H9 (cell line): ENCODE measurements around the gene CDH13. TPM values are rescaled to one million over a fixed set of nuclear protein-coding genes. Genes with fewer than 3 reads are reported as not detected.

Experiments
- DNase-seq: peaks from one replicate; pipeline ENCODE4 v3.0.0-alpha.2; 2017
- H2AFZ ChIP-seq: one replicate; pipeline ENCODE4 v1.6.1; 2013; ENCODE audit warnings: mild to moderate bottlenecking, low read length, control low read depth, moderate library complexity
- H2AK5ac ChIP-seq: 2 replicates; pipeline ENCODE4 v1.6.1; 2013; ENCODE audit warnings: low read length, control low read depth, mixed read lengths; ENCODE audit not compliant: insufficient read length
- H2BK120ac ChIP-seq: one replicate; pipeline ENCODE4 v1.6.1; 2013; ENCODE audit warnings: low read depth, mild to moderate bottlenecking, low read length, control low read depth, inconsistent platforms; ENCODE audit not compliant: poor library complexity, severe bottlenecking
- H2BK12ac ChIP-seq: 2 replicates; pipeline ENCODE4 v1.6.1; 2013; ENCODE audit warnings: low read length, control low read depth, mixed read lengths, low read depth; ENCODE audit not compliant: insufficient read length
- H2BK15ac ChIP-seq: 2 replicates; pipeline ENCODE4 v1.6.1; 2013; ENCODE audit warnings: low read depth, low read length, control low read depth
- H2BK20ac ChIP-seq: one replicate; pipeline ENCODE4 v1.6.1; 2013; ENCODE audit warnings: low read depth, mild to moderate bottlenecking, low read length, control low read depth, inconsistent platforms; ENCODE audit not compliant: poor library complexity, severe bottlenecking
- H2BK5ac ChIP-seq: 2 replicates; pipeline ENCODE4 v1.6.1; 2013; ENCODE audit warnings: low read length, control low read depth, mixed read lengths; ENCODE audit not compliant: insufficient read length
- H3K14ac ChIP-seq: 2 replicates; pipeline ENCODE4 v1.6.1; 2013; ENCODE audit warnings: low read length, control low read depth; ENCODE audit not compliant: insufficient read depth
- H3K18ac ChIP-seq: 2 replicates; pipeline ENCODE4 v1.6.1; 2013; ENCODE audit warnings: low read depth, mild to moderate bottlenecking, mixed read lengths, low read length, control low read depth; ENCODE audit not compliant: insufficient read length
- H3K23ac ChIP-seq: 2 replicates; pipeline ENCODE4 v1.6.1; 2013; ENCODE audit warnings: low read length, control low read depth, mixed read lengths, low read depth; ENCODE audit not compliant: insufficient read length
- H3K23me2 ChIP-seq: 2 replicates; pipeline ENCODE4 v1.6.1; 2013; ENCODE audit warnings: low read depth, mild to moderate bottlenecking, mixed read lengths, low read length, control low read depth; ENCODE audit not compliant: insufficient read length, poor library complexity, severe bottlenecking
- H3K27ac ChIP-seq: 2 replicates; pipeline ENCODE4 v1.5.1; 2013; ENCODE audit warnings: low read length, control low read depth, mixed read lengths, low read depth; ENCODE audit not compliant: insufficient read length
- H3K27me3 ChIP-seq: 2 replicates; pipeline ENCODE4 v1.6.1; 2013; ENCODE audit warnings: low read length, control low read depth, inconsistent platforms; ENCODE audit not compliant: insufficient read depth
- H3K4ac ChIP-seq: 2 replicates; pipeline ENCODE4 v1.6.1; 2013; ENCODE audit warnings: low read depth, mild to moderate bottlenecking, control low read depth, inconsistent platforms, low read length, moderate library complexity
- H3K4me1 ChIP-seq: 2 replicates; pipeline ENCODE4 v1.6.1; 2013; ENCODE audit warnings: low read length, control low read depth, inconsistent platforms; ENCODE audit not compliant: insufficient read depth
- H3K4me2 ChIP-seq: 2 replicates; pipeline ENCODE4 v1.6.1; 2013; ENCODE audit warnings: low read length, control low read depth, mixed read lengths; ENCODE audit not compliant: insufficient read length, insufficient read depth
- H3K56ac ChIP-seq: 2 replicates; pipeline ENCODE4 v1.6.1; 2013; ENCODE audit warnings: low read depth, mild to moderate bottlenecking, mixed read lengths, low read length, control low read depth; ENCODE audit not compliant: insufficient read length
- H3K79me1 ChIP-seq: 2 replicates; pipeline ENCODE4 v1.6.1; 2013; ENCODE audit warnings: low read depth, mild to moderate bottlenecking, moderate library complexity, low read length, control low read depth, inconsistent platforms; ENCODE audit not compliant: insufficient read depth, poor library complexity, severe bottlenecking
- H3K79me2 ChIP-seq: 2 replicates; pipeline ENCODE4 v1.6.1; 2013; ENCODE audit warnings: low read length, control low read depth, inconsistent platforms; ENCODE audit not compliant: insufficient read depth
- H3K9ac ChIP-seq: 2 replicates; pipeline ENCODE4 v1.6.1; 2013; ENCODE audit warnings: low read length, control low read depth, mixed read lengths; ENCODE audit not compliant: insufficient read length; ENCODE audit errors: extremely low read depth
- H3K9me3 ChIP-seq: one replicate; pipeline ENCODE4 v1.6.1; 2013; ENCODE audit warnings: low read depth, low read length, inconsistent platforms; ENCODE audit not compliant: control insufficient read depth
- H3T11ph ChIP-seq: one replicate; pipeline ENCODE4 v1.6.1; 2013; ENCODE audit warnings: mild to moderate bottlenecking, low read length, control low read depth, inconsistent platforms
- H4K20me1 ChIP-seq: one replicate; pipeline ENCODE4 v1.6.1; 2013; ENCODE audit not compliant: control insufficient read depth, insufficient read length, insufficient read depth
- H4K5ac ChIP-seq: 2 replicates; pipeline ENCODE4 v1.6.1; 2013; ENCODE audit warnings: low read depth, mild to moderate bottlenecking, mixed read lengths, low read length, control low read depth; ENCODE audit not compliant: insufficient read length
- H4K8ac ChIP-seq: replicated peaks from 2 replicates; pipeline ENCODE4 v1.6.1; 2013; ENCODE audit warnings: low read length, control low read depth, mixed read lengths, low read depth; ENCODE audit not compliant: insufficient read length
- H4K91ac ChIP-seq: 2 replicates; pipeline ENCODE4 v1.6.1; 2013; ENCODE audit warnings: low read depth, mild to moderate bottlenecking, moderate library complexity, mixed read lengths, low read length, control low read depth; ENCODE audit not compliant: insufficient read length
- H3K27ac Mint-ChIP-seq, 3 experiments: 2 replicates in 2 of 3; 3 replicates in 1 of 3; pipeline ENCODE4 v1.8.0; 2020 to 2021; ENCODE audit warnings: mixed read lengths in 3 of 3, mild to moderate bottlenecking in 1 of 3, moderate library complexity in 1 of 3
- H3K27me3 Mint-ChIP-seq: 2 replicates; pipeline ENCODE4 v1.8.0; 2021; ENCODE audit warnings: low read depth, mild to moderate bottlenecking, moderate library complexity, mixed read lengths
- H3K36me3 Mint-ChIP-seq, 3 experiments: 2 replicates in 2 of 3; 3 replicates in 1 of 3; pipeline ENCODE4 v1.8.0; 2020 to 2021; ENCODE audit warnings: low read depth in 3 of 3, mixed read lengths in 3 of 3; ENCODE audit not compliant: insufficient read depth in 1 of 3
- H3K4me1 Mint-ChIP-seq, 2 experiments: 2 replicates each; pipeline ENCODE4 v1.8.0; 2020; ENCODE audit warnings: mixed read lengths in 2 of 2
- H3K4me3 Mint-ChIP-seq, 2 experiments: 2 replicates in 1 of 2; 3 replicates in 1 of 2; pipeline ENCODE4 v1.8.0; 2020 to 2021; ENCODE audit warnings: mild to moderate bottlenecking in 2 of 2, mixed read lengths in 2 of 2, moderate library complexity in 1 of 2
- H3K9me3 Mint-ChIP-seq, 2 experiments: 2 replicates in 1 of 2; 3 replicates in 1 of 2; pipeline ENCODE4 v1.8.0; 2020; ENCODE audit warnings: mild to moderate bottlenecking in 2 of 2, mixed read lengths in 2 of 2, moderate library complexity in 1 of 2
- WGBS: extraction: QIAGEN DNeasy Blood & Tissue Kit; methylation state at CpG from one replicate; pipeline ENCODE4 v1.1.7; 2013; ENCODE audit warnings: missing lambda C conversion rate, low lambda C conversion rate, mixed read lengths; ENCODE audit not compliant: insufficient read length; ENCODE audit errors: extremely low coverage; 5-methylcytosine and 5-hydroxymethylcytosine counted together
- total RNA-seq: library from RNA; stranded (reverse); gene quantifications from 2 replicates; pipeline ENCODE4 v1.2.1, GENCODE V29; 2021
- TF ChIP-seq, protein P1 (sequence below): fragments of 200-600 bp; sonication (generic); conservative IDR thresholded peaks from 3 replicates; pipeline ENCODE4 v1.8.0; 2021; ENCODE audit warnings: antibody characterized with exemption, mild to moderate bottlenecking

Gene CDH13
- total RNA-seq, 1 experiment from 2014 or later = 1.5 TPM

DNA sequence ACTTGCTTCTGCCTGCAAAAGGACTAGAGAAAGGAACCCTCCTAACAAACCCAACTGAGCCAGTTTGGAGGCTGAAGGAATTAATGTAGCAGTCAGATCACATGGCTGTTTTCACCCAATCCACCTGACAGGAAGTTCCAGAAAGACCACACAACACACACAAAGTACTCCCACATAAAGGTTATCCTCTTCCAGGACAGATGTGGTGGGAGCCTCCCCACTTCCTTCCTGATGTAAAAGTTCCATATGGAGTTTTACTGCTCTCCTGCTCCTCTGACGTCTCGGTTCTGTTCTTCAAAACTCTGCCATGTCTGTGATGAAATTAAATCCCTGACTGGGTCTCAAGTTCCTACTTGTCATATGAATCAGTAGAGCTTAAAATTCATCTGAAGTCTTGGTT lies 684.0 kb downstream of the CDH13 start:
- Histone ChIP-seq H3K18ac (no peak overlapping the region), H2BK20ac (no peak overlapping the region), H3K14ac (no peak overlapping the region), H4K20me1 (no peaks in the 10 kb centered on the region), H2BK15ac (no peak overlapping the region), H3K9me3 (no peaks in the 10 kb centered on the region), H2BK120ac (no peak overlapping the region), H3K4me1 (no peaks in the 10 kb centered on the region), H3K27ac (no peak overlapping the region), H2BK5ac (no peak overlapping the region), H3T11ph (no peak overlapping the region), H4K5ac (no peak overlapping the region), H4K8ac (no peak overlapping the region), H3K23me2 (no peaks in the 10 kb centered on the region), H2AK5ac (no peak overlapping the region), H3K79me1 (no peaks in the 10 kb centered on the region), H3K23ac (no peak overlapping the region), H3K4ac (no peak overlapping the region), H4K91ac (no peak overlapping the region), H3K79me2 (no peaks in the 10 kb centered on the region), H2BK12ac (no peak overlapping the region), H3K56ac (no peak overlapping the region), H3K4me2 (no peak overlapping the region), H2AFZ (no peak overlapping the region), H3K27me3 (no peaks in the 10 kb centered on the region), H3K9ac (no peak overlapping the region)
- H3K36me3 Mint-ChIP-seq = no peaks in the 10 kb centered on the region
- WGBS = no CpG with 5 or more reads among the region's 2 CpGs
- H3K9me3 Mint-ChIP-seq = no peaks in the 10 kb centered on the region
- H3K4me3 Mint-ChIP-seq = no peak overlapping the region
- DNase-seq = no peak
- no peak overlapping the region for H3K27ac Mint-ChIP-seq
- H3K27me3 Mint-ChIP-seq = peaks cover 2% of the 10 kb centered on the region; the same call in 1 of the 2 replicates
- H3K4me1 Mint-ChIP-seq = peaks cover 0 to 3% of the 10 kb centered on the region in 2 experiments; a peak in 1 of 4 replicates
- TF ChIP-seq, protein P1, sequence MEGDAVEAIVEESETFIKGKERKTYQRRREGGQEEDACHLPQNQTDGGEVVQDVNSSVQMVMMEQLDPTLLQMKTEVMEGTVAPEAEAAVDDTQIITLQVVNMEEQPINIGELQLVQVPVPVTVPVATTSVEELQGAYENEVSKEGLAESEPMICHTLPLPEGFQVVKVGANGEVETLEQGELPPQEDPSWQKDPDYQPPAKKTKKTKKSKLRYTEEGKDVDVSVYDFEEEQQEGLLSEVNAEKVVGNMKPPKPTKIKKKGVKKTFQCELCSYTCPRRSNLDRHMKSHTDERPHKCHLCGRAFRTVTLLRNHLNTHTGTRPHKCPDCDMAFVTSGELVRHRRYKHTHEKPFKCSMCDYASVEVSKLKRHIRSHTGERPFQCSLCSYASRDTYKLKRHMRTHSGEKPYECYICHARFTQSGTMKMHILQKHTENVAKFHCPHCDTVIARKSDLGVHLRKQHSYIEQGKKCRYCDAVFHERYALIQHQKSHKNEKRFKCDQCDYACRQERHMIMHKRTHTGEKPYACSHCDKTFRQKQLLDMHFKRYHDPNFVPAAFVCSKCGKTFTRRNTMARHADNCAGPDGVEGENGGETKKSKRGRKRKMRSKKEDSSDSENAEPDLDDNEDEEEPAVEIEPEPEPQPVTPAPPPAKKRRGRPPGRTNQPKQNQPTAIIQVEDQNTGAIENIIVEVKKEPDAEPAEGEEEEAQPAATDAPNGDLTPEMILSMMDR = no peak
